Posterior cingulate gyrus (tissue), 11 donors: Measurements from ENCODE around the gene SEMA5A.

Experiments used
- DNase-seq, 10 donors: peaks; one replicate each; pipeline versions ENCODE4 v3.0.0 to v3.0.0-alpha.2; 2020 to 2021; ENCODE audit warnings: mixed read lengths in 3 of 10
- intact Hi-C: fragments of 100-400 bp; cut with DNase I; formaldehyde crosslinking; loops from one replicate; pipeline ENCODE4 v1.15.1; 2023

SEMA5A gene

DNA sequence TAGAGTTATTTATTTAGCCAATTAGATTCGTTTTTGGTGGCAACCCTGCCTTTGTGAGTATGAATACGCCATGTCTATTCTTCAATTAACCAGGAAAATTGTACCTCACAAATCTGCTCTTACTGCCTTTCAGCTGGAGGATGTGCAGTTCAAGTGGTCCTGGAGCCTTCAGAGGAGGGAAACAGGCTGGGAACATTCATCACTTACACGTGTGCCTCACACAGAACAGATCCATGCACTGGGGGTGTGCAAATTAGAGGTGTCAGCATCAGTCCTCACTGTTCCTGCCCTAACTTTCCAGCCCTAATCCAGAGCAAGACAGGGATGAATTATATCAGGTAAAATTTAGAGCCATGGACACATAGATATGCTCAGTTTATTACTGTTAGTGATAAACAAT, 65.4 kb downstream of the SEMA5A start:
- no peak for DNase-seq
- intact Hi-C loops = no loop called here

DNA sequence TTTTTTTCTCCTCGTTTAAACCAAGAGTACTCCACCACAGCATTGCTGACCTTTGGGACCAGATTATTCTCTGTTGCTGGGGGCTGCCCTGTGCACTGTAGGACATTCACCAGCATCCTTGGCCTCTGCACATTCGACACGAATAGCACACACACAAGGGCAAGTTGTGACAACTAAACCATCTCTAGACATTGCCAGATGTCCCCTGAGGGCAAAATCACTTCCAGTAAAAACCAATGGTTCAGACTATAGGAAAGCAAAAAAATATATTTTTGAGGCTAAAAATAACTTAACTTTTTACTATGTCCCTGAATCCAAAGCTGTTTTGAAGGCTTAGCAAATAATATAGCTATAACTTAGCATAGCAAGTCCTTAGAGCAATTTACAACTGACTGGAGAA, 65.9 kb downstream of the SEMA5A start:
- intact Hi-C loops = no loop called here
- no peak for DNase-seq

DNA sequence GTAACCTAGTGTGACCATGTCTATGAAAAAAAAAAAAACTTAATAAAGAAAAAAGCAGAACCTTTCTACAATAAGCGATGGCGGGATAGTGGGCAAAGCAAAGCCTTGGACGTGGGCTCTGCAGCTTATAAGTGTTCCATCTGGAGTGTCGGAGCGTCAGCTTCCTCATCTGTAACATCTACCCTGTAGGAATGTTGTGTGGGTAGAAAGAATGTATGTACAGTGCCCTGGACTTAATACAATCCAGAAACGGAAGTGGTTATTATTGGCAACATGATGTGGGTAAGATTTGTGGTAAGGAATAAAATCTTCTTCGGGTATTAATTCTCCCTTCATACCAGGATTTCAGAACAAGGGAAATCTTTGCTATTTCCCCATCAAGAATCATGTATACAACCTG, 66.5 kb downstream of the SEMA5A start:
- intact Hi-C loops = no loop called here
- DNase-seq = no peak

DNA sequence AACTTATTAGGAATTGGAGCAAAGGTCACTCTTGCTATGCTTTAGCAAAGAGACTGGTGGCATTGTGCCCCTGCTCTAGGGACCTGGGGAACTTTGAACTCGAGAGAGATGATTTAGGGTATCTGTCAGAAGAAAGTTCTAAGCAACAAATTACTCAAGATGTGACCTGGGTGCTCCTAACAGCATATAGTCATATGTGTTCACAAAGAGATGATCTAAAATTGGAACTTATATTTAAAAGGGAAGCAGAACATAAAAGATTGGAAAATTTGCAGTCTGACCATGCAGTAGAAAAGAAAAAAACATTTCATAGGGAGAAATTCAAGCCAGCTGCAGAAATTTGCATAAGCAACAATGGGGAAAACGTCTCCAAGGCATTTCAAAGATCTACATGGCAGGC, 68.3 kb downstream of the SEMA5A start:
- intact Hi-C loops = no loop called here
- DNase-seq = no peak

DNA sequence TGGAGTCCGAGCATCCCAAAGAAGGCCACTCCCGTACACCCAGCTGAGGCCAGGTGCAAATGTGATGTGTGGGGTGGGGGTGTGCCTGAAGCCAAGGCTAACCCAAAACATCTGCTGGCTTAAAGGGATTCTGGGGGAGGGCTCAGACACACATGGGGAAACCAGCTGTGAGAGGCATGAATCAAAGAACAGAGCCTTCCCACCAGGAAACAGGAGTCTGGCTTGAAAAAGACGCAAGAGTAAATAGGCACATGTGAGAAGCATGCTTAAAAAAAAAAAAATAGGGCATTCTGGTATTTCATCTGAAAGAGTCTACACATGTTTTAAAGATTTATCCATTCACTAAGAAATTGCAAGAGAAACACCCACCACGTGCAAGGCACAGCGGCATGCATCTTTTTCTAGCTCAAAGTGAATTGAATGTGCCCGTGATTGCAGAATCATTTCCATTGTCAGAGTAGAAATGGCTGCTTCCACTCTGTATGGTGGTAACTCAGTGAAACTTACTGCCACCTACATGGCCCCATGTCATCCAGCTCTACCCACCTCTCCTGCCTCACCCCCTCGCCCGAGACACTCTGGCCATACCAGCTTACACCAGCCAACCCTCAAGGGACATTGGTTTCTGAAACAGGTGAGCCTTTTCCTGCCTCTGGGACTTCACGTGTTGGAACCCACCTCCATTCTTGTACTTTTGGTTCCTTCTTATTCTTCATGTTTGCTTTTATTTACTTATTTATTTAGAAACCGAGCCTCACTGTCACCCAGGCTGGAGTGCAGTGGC, 71.5 kb downstream of the SEMA5A start:
- no peak for DNase-seq
- intact Hi-C loops = no loop called here

DNA sequence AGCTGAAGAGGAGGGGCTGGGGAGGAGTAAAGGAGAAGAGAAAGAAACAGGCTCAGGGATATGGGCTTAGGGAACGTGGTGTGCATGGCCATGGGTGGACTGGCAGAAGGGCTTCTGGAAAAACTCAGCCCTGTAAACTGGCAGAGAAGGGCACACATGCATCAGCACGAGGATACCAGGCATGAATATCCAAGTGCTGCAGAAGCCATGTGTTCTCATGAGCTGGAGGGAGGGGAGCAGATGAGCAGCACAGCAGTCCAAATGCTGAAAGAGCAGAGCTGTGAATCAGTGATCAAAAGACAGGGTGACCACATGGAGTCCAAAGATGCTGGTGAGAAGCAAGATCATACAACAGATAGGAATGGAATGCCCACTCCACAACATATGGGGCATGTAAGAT, 72.3 kb downstream of the SEMA5A start:
- DNase-seq = no peak

DNA sequence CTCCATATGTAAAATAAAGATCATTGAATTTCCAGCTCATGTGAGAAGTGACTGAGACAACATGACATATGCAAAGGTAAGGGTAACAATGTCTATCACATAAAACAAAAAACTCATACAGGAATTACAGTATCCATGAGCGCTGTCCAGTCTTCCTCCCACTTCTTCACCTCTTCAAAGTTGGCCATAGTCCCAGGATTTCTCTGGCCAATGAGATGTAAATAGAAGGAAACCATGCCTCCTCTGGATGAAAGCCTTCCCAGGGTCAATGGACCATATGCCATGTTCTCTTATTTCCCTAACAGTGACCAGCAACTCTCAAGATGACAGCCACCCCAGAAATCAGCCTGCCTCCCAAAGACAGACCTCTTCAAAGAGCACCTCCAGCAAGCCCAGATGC, 75.5 kb downstream of the SEMA5A start:
- intact Hi-C loops = no loop called here
- no peak for DNase-seq

More for the DNA sequence above, 72.3 kb downstream of the SEMA5A start:
- intact Hi-C loops = no loop called here

DNA sequence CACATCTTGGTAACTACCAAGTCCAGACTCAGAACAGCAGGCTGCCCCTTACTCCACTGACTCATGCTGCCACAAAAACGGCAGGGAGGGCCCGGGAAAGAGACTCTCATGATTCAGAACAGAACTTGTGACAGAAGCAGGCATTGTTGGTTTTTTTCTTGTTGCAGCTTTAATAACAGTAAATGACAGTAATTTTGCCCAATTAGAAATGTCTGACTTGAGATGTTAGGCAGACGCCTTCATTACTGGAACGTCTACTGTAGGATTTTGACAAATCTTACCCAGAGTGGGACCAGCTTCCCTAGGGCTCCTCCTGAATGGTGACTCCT, 77.9 kb downstream of the SEMA5A start:
- DNase-seq = peak in 2 of 10 donors; percentile 18 to 29
- intact Hi-C loops = no loop called here

DNA sequence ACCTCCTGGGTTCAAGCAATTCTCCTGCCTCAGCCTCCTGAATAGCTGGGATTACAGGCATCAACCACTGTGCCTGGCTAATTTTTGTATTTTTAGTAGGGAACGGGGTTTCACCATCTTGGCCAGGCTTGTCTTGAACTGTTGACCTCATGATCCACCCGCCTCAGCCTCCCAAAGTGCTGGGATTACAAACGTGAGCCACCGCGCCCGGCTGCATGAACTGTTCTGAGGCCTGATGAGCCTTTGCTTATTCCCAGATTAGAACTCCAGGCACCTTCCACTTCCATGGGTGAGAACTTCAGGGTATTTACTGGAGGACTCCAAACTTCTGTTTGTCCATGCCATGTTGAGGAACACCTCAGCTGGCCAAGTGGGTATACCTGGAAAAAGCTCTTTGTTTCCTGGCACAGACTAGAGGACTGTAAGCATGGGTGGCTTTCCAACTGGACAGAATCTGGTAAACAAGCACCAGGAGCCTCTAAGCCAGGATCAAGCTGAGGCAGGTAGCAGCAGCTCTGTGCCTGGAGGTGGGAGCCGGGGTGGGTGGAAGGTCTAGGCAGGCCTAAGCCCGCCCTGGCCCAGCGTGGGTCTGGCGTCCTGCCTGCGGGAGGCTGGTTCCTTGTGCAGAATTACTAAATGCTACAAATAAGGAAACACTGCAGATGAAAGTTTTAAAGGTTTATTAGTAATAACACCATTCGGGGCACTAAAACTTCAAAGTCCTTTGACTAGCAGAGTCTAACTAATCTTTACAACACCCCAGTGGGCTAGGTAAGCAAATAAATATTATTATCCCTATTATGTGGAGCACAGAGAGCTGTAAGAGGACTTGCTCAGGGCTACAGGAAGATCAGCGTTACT, 78.4 kb downstream of the SEMA5A start:
- intact Hi-C loops = no loop called here

DNA sequence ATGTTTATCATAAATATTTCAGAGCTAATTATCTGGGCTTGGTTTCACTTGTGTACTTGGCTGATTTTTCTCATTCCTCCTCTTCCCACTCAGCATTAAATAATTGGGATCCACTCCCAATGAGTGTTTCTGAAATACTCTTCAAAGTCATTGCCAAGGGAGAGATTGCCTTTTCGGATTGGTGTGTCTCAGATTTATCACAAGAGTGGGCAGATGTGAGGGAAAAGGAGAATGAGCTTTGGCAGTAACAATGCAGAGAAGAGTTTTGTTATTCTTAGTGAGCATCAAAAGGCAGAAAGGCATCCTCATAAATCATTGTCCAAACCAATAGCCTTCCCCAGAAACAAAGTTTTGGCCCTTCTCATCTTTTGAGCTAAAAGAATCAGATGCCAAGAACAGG, 79.2 kb downstream of the SEMA5A start:
- intact Hi-C loops = no loop called here
- no peak for DNase-seq

More for the DNA sequence above, 78.4 kb downstream of the SEMA5A start:
- DNase-seq = no peak

DNA sequence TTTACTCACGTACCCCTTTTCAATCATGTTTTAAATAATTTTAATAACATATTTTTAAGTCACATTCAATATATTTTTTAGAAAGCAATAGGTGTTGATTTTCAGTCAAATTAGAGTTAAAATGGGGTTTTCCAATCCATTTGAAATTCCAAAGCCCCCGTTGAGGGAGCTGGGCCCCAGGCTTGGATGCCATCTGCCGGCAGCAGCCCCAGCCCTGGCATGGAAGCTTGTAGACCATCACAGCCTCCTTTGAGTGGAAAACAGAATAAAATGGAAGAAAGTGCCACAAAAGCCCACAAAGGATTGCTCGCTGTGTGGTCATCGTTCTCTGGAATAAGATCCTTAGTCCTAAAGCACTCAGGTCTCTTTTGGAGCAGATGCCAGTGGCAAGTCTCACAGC, 81.4 kb downstream of the SEMA5A start:
- intact Hi-C loops = no loop called here
- peak in 2 of 10 donors; percentile 19 to 75 for DNase-seq

DNA sequence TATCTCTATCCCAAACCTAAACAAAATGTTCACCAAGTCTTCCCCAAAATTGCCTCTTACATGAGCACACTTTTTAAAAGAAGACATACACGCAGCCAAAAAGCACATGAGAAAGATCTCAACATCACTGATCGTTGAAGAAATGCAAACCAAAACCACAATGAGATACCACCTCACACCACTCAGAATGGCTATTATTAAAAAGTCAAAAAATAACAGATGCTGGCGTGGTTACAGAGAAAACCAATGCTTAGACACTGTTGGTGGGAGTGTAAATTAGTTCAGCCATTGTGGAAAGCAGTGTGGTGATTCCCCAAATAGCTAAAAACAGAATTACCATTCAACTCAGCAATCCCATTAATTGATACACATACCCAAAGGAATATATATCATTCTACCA, 83.8 kb downstream of the SEMA5A start:
- intact Hi-C loops = no loop called here
- DNase-seq = no peak

DNA sequence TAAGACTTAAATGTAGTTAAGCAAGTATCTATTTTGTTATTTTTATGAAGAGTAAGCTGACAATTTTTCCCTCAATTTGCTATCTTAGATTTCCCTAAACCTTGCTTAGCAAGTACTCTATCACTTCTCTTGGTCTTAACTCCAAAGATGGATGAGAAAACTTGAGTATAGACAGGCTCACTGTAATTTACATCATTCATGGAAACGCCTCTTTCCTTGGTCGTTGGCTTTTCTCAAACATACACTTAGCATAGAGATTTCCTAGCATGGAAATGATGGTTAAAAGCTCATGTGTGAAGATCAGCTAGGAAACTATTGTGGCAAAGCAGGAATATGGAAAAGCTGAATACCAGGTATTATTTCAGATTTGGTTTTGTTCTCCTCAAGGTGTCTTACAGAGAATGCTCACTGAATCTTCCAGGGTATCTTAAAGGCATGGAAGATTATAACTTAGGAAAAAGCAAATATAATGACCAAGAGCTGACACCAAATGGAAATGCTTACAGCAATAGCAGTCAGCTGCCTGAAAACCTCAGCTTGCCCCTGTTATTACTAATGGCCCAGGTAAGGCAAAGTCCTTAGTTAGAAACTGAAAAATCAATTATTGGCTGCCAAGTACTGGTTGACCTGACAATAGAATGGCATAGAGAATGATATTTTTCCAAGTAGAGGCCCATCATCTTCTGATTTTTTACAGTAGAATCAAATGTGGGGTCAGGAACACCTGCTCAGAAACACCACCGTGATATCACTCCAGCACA, 84.8 kb downstream of the SEMA5A start:
- DNase-seq = no peak
- intact Hi-C loops = no loop called here

DNA sequence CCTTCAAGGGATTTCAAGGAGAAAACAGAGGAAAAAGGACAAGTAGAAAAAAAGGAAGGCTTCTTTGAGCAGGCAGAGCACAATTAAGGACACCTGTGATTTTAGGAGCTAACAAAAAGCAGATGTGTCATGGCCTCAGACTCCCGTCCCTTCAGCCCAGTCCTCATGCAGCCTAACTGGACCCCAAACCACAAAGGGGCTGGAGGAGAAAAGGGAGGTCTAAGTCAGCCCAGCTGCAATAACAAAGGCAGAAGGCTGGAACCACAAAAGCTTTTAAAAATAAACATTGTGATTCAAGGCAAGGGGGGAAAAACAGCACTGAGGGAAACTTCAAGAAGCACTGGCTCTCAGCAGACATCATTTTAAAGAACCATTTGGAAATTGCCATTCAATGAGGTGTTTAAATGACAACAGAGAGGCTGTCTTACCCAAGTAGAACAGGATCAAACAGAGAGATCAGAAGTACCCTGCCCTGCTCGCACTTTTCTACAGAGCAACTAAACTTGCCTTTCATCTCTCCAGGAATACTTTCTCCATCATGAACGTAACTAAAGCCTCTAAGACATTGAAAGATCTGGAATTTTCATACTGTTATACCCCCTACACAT, 89.3 kb downstream of the SEMA5A start:
- intact Hi-C loops = no loop called here

DNA sequence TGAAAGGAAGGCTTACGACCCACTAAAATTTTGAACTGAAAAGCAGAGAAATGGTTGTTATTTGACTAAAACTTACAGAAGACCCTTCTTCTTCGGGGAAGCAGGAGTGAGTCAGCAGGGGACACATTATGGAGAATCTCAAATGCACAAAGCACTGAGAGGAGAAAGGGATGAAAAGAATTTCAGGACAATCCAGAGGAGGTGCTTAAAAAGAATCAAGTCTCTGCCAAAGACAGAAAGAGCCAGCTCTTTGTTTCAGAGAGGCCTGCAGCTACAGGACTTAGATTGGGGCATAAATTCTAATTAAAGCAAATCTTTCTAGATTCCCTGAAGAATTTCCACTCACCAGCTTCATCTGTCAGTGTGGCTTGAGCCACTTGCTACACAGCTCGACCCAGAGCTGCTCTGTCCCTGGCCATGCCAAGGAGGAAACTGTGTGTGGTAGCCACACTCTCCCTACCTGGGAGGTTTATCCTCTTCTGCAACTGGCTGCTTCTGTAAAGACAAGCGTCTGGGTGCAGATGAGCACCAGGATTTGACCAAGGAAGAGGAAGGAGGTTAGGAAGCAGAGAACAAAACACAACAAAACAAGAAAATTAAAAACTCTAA, 89.9 kb downstream of the SEMA5A start:
- no peak for DNase-seq
- intact Hi-C loops = no loop called here

More for the DNA sequence above, 89.3 kb downstream of the SEMA5A start:
- DNase-seq = no peak

DNA sequence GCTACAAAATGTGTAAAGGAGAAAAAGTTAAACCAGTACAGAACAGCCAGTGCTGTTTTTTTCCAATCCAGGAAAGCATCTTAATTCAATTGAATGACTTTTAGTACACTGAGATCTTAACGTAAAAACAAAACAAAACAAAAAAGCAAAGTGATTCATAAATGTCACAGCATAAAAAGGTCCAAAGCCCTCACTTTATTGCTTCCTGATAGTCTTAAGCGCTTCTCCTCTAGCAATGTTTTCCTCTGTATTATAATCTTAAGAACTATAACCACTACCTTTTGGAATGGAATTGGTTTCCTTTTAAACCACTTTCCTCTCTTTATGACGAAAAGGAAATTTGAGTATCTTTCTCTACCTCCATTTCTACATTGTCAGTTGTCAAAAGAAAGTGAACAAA, 91.4 kb downstream of the SEMA5A start:
- DNase-seq = no peak
- intact Hi-C loops = no loop called here

DNA sequence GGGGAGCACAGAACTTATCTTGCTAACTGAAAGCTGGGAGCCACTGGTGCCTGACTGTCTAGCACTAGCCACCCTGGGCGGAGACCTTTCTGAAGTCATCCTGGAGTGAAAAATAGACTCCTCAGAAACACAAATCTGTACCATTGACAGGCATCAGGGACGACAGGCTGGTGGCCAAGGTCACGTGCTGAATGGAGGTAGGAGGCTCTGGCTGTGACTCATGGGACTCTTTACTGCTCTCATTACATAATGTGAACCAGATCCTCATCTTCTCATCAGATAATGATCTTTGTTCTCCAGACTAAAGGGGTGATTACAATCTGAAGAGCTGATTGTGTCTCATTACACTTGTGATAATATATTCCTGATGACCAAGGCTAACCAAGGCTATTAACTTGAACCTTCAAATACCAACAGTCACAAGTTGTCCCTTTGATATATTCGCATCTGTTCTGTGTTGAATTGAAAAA, 91.8 kb downstream of the SEMA5A start:
- no peak for DNase-seq
- intact Hi-C loops = no loop called here

DNA sequence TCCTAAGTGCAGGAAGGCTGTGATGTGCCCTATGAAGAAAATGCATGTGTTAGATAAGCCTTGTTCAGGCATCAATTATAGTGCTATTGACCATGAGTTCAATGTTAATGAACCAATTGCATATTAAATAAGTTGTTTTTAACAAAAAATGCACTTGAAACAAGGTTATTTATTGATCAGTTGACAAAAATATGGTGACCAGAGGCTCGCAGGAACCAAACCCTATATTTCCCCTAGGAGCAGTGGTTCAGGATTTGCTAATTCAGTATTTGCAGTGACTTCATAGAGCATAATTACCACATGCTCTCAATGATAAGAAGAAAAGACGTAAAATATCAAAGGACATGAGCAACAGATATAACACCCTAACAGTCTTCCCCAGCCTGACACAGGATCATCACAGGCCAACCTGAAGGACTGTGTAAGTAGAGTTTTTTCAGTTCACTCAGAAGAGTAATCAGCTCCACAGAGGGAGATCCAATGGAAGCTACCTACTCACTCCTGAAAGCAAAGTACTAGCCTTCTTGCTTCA, 92.3 kb downstream of the SEMA5A start:
- intact Hi-C loops = no loop called here

DNA sequence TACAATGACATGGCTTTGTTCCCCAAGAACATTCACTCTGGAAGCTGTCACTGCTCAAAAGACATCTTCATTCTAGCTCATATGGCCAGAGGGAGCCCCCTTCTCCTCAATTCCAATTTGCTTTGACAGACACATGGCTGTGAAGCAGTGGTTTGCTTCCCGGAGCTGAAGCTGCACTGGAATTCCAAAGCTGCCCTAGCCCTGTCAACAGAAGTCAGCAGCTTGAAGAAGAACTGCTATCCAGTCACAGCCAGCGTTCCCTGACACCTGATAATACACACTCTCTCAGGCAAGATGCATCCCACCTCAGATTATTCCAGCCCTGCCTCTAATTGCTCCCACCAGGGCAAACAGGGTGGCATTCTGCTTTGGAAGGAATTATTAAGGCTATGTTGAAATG, 93.7 kb downstream of the SEMA5A start:
- DNase-seq = no peak
- intact Hi-C loops = no loop called here

More for the DNA sequence above, 92.3 kb downstream of the SEMA5A start:
- DNase-seq = no peak

DNA sequence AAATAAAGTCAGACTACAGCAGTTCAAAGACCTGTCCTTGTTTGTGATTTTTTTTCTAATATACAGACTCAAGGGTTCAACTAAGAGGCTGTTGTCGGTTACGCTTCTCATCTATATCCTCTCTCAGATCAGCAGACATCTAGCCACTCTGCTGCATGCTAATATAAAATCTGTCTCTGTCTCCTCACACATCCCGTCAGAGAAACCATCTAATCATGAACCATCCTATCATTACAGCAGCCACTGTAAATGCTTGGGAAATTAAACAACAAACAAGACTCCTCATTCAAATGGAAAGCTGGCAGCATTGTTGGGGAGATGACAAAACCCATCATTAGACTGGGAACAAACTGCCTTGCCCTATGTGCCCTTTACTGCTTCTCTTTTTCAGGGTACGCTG, 94.8 kb downstream of the SEMA5A start:
- no peak for DNase-seq
- intact Hi-C loops = no loop called here
